HG03575 (cell line): Measurements from ENCODE around the gene CCDC88B.
"Not testable (repeated sequence)": the region's sequence is repeated elsewhere in the genome, so short reads cannot be mapped to it uniquely, and the experiment has no call there.

ENCODE experiments used
- ATAC-seq: cut with Tn5 transposase; IDR thresholded peaks from one replicate; pipeline ENCODE4 v1.9.1; 2021; ENCODE audit not compliant: unreplicated experiment, insufficient number of reproducible peaks, low FRiP score; ENCODE audit errors: extremely low read depth

Gene CCDC88B

GRCh38 chr11:64318766-64319761, 20.9 kb upstream of the CCDC88B start:
- no peak for ATAC-seq

GRCh38 chr11:64320556-64320955, 19.4 kb upstream of the CCDC88B start:
- no peak for ATAC-seq

- no peak for ATAC-seq
Observed at GRCh38 chr11:64321026-64321425, 19.0 kb upstream of the CCDC88B start.

GRCh38 chr11:64321533-64321932, 18.5 kb upstream of the CCDC88B start:
- ATAC-seq = no peak

GRCh38 chr11:64322925-64323260, 17.1 kb upstream of the CCDC88B start:
- ATAC-seq = no peak

GRCh38 chr11:64323373-64323772, 16.6 kb upstream of the CCDC88B start:
- ATAC-seq = no peak

GRCh38 chr11:64323984-64324383, 16.0 kb upstream of the CCDC88B start:
- ATAC-seq = not testable (repeated sequence)

- ATAC-seq = no peak
Observed at GRCh38 chr11:64324692-64325469, 15.1 kb upstream of the CCDC88B start.

GRCh38 chr11:64327375-64327774, 12.6 kb upstream of the CCDC88B start:
- no peak for ATAC-seq

GRCh38 chr11:64327993-64328392, 12.0 kb upstream of the CCDC88B start:
- no peak for ATAC-seq

GRCh38 chr11:64330888-64331287, 9.1 kb upstream of the CCDC88B start:
- no peak for ATAC-seq

GRCh38 chr11:64331569-64332371, 8.2 kb upstream of the CCDC88B start:
- ATAC-seq = no peak

- no peak for ATAC-seq
Observed at GRCh38 chr11:64333556-64333955, 6.4 kb upstream of the CCDC88B start.

- ATAC-seq = no peak
Observed at GRCh38 chr11:64334764-64335735, 5.0 kb upstream of the CCDC88B start.

GRCh38 chr11:64337538-64338249, 2.3 kb upstream of the CCDC88B start:
- ATAC-seq = no peak

GRCh38 chr11:64338716-64339115, 1.3 kb upstream of the CCDC88B start:
- ATAC-seq = no peak

- ATAC-seq = no peak
Observed at GRCh38 chr11:64339286-64339685, 718 bp upstream of the CCDC88B start.
